Measurements from ENCODE around the gene MLLT3. TPM values are rescaled to one million over a fixed set of nuclear protein-coding genes. Genes with fewer than 3 reads are reported as not detected.

MLLT3 gene
- total RNA-seq, 2 donors from 2014 or later, result 13.1 to 22.0 TPM

GRCh38 chr9:20597862-20598261 lies 24.4 kb downstream of the MLLT3 start:
- no peaks in the 10 kb centered on the region for H3K36me3 ChIP-seq
- DNase-seq (ENCODE audit: low spot score), result no peak
- H3K4me3 ChIP-seq, result no peak overlapping the region
- H3K4me1 ChIP-seq (replicated peaks), result no peaks in the 10 kb centered on the region
- no peaks in the 10 kb centered on the region for H3K27me3 ChIP-seq (replicated peaks; ENCODE audit: insufficient read depth)
- H3K9me3 ChIP-seq, result no peaks in the 10 kb centered on the region
- TF ChIP-seq POLR2A (IDR thresholded peaks at IDR 0.05) (no peak), CTCF (IDR thresholded peaks at IDR 0.05) (no peak), POLR2AphosphoS5 (IDR thresholded peaks at IDR 0.05) (no peak)
- H3K27ac ChIP-seq, result no peak overlapping the region
- intact Hi-C loops (cut with DNase I), result loop anchor here (10.0 kb wide), 1 partner anchor 123 kb away; no protein-coding TSS in a partner anchor

GRCh38 chr9:20594608-20595007 lies 27.7 kb downstream of the MLLT3 start:
- WGBS, result 81% methylated on average over 3 of the region's 3 CpGs
- Histone ChIP-seq H3K36me3 (no peaks in the 10 kb centered on the region), H3K9me3 (no peaks in the 10 kb centered on the region), H3K27me3 (replicated peaks; ENCODE audit: insufficient read depth) (no peaks in the 10 kb centered on the region), H3K4me1 (replicated peaks) (no peaks in the 10 kb centered on the region), H3K27ac (no peak overlapping the region), H3K4me3 (no peak overlapping the region)
- intact Hi-C loops (cut with DNase I), result loop anchor here (10.0 kb wide), 1 partner anchor 120 kb away; no protein-coding TSS in a partner anchor
- TF ChIP-seq POLR2A (IDR thresholded peaks at IDR 0.05) (no peak), CTCF (IDR thresholded peaks at IDR 0.05) (no peak), POLR2AphosphoS5 (IDR thresholded peaks at IDR 0.05) (no peak)
- no peak for DNase-seq (ENCODE audit: low spot score)

GRCh38 chr9:20593537-20593936 lies 28.8 kb downstream of the MLLT3 start:
- 18% methylated on average over 2 of the region's 2 CpGs for WGBS

GRCh38 chr9:20593105-20593504 lies 29.2 kb downstream of the MLLT3 start:
- TF ChIP-seq POLR2A (IDR thresholded peaks at IDR 0.05) (no peak), POLR2AphosphoS5 (IDR thresholded peaks at IDR 0.05) (no peak), CTCF (IDR thresholded peaks at IDR 0.05) (no peak)
- WGBS, result 33% methylated on average over 5 of the region's 5 CpGs
- Histone ChIP-seq H3K4me3 (no peak overlapping the region), H3K9me3 (no peaks in the 10 kb centered on the region), H3K4me1 (replicated peaks) (no peaks in the 10 kb centered on the region), H3K27me3 (replicated peaks; ENCODE audit: insufficient read depth) (no peaks in the 10 kb centered on the region), H3K27ac (no peak overlapping the region), H3K36me3 (no peaks in the 10 kb centered on the region)
- DNase-seq (ENCODE audit: low spot score), result no peak
- intact Hi-C loops (cut with DNase I), result loop anchor here (10.0 kb wide), 1 partner anchor 118 kb away; no protein-coding TSS in a partner anchor

More at GRCh38 chr9:20593537-20593936, 28.8 kb downstream of the MLLT3 start:
- Histone ChIP-seq H3K27me3 (replicated peaks; ENCODE audit: insufficient read depth) (no peaks in the 10 kb centered on the region), H3K4me1 (replicated peaks) (no peaks in the 10 kb centered on the region), H3K36me3 (no peaks in the 10 kb centered on the region), H3K9me3 (no peaks in the 10 kb centered on the region), H3K4me3 (no peak overlapping the region), H3K27ac (no peak overlapping the region)
- no peak for DNase-seq (ENCODE audit: low spot score)
- intact Hi-C loops (cut with DNase I), result loop anchor here (10.0 kb wide), 1 partner anchor 119 kb away; no protein-coding TSS in a partner anchor
- TF ChIP-seq CTCF (IDR thresholded peaks at IDR 0.05) (no peak), POLR2A (IDR thresholded peaks at IDR 0.05) (no peak), POLR2AphosphoS5 (IDR thresholded peaks at IDR 0.05) (no peak)

GRCh38 chr9:20592673-20593072 lies 29.6 kb downstream of the MLLT3 start:
- no peak for DNase-seq (ENCODE audit: low spot score)
- Histone ChIP-seq H3K4me1 (replicated peaks) (no peaks in the 10 kb centered on the region), H3K27me3 (replicated peaks; ENCODE audit: insufficient read depth) (no peaks in the 10 kb centered on the region), H3K27ac (no peak overlapping the region), H3K9me3 (no peaks in the 10 kb centered on the region), H3K36me3 (no peaks in the 10 kb centered on the region), H3K4me3 (no peak overlapping the region)
- WGBS, result 59% methylated on average over 1 of the region's 1 CpG
- TF ChIP-seq POLR2A (IDR thresholded peaks at IDR 0.05) (no peak), POLR2AphosphoS5 (IDR thresholded peaks at IDR 0.05) (no peak), CTCF (IDR thresholded peaks at IDR 0.05) (no peak)
- intact Hi-C loops (cut with DNase I), result loop anchor here (10.0 kb wide), 1 partner anchor 118 kb away; no protein-coding TSS in a partner anchor

All from prostate gland (tissue), 2 donors.